ENCODE data around the gene ANO9. TPM values are rescaled to one million over a fixed set of nuclear protein-coding genes. Genes with fewer than 3 reads are reported as not detected.
"Not testable (repeated sequence)": the region's sequence is repeated elsewhere in the genome, so short reads cannot be mapped to it uniquely, and the experiment has no call there.

The ANO9 gene
- total RNA-seq, 1 donor = 7.0 TPM

- no peak for DNase-seq (ENCODE audit: low read depth in 2 of 3, low spot score in 2 of 3)
These were observed 29.8 kb upstream of the ANO9 start for GRCh38 chr11:471468-472145.

GRCh38 chr11:469684-470560, 28.1 kb upstream of the ANO9 start:
- no peak for DNase-seq (ENCODE audit: low read depth in 2 of 3, low spot score in 2 of 3)

- DNase-seq (ENCODE audit: low read depth in 2 of 3, low spot score in 2 of 3) = not testable (repeated sequence)
These were observed 27.3 kb upstream of the ANO9 start for GRCh38 chr11:469026-469683.

- DNase-seq (ENCODE audit: low read depth in 2 of 3, low spot score in 2 of 3) = no peak
These were observed 26.7 kb upstream of the ANO9 start for GRCh38 chr11:468493-468892.

GRCh38 chr11:468036-468435, 26.2 kb upstream of the ANO9 start:
- no peak for DNase-seq (ENCODE audit: low read depth in 2 of 3, low spot score in 2 of 3)

GRCh38 chr11:465896-466530, 24.2 kb upstream of the ANO9 start:
- DNase-seq (ENCODE audit: low read depth in 2 of 3, low spot score in 2 of 3) = peak in 2 of 3 donors; percentile 21 to 54

GRCh38 chr11:464316-464715, 22.5 kb upstream of the ANO9 start:
- DNase-seq (ENCODE audit: low read depth in 2 of 3, low spot score in 2 of 3) = no peak

- no peak for DNase-seq (ENCODE audit: low read depth in 2 of 3, low spot score in 2 of 3)
These were observed 20.5 kb upstream of the ANO9 start for GRCh38 chr11:462107-462890.

GRCh38 chr11:461626-462025, 19.8 kb upstream of the ANO9 start:
- DNase-seq (ENCODE audit: low read depth in 2 of 3, low spot score in 2 of 3) = no peak

GRCh38 chr11:460331-461199, 18.8 kb upstream of the ANO9 start:
- no peak for DNase-seq (ENCODE audit: low read depth in 2 of 3, low spot score in 2 of 3)

GRCh38 chr11:459511-460220, 17.9 kb upstream of the ANO9 start:
- DNase-seq (ENCODE audit: low read depth in 2 of 3, low spot score in 2 of 3) = no peak

GRCh38 chr11:457111-457760, 15.4 kb upstream of the ANO9 start:
- peak in 2 of 3 donors; percentile 11 to 30 for DNase-seq (ENCODE audit: low read depth in 2 of 3, low spot score in 2 of 3)

- peak in 2 of 3 donors; percentile 33 to 54 for DNase-seq (ENCODE audit: low read depth in 2 of 3, low spot score in 2 of 3)
These were observed 14.7 kb upstream of the ANO9 start for GRCh38 chr11:456533-456932.

GRCh38 chr11:455566-456147, 13.8 kb upstream of the ANO9 start:
- no peak for DNase-seq (ENCODE audit: low read depth in 2 of 3, low spot score in 2 of 3)

- DNase-seq (ENCODE audit: low read depth in 2 of 3, low spot score in 2 of 3) = no peak
These were observed 13.2 kb upstream of the ANO9 start for GRCh38 chr11:454801-455565.

- DNase-seq (ENCODE audit: low read depth in 2 of 3, low spot score in 2 of 3) = no peak
These were observed 12.2 kb upstream of the ANO9 start for GRCh38 chr11:454043-454442.

- DNase-seq (ENCODE audit: low read depth in 2 of 3, low spot score in 2 of 3) = no peak
These were observed 11.8 kb upstream of the ANO9 start for GRCh38 chr11:453564-453963.

Data from hematopoietic multipotent progenitor cell (in vitro differentiated cells).